HG02884 (cell line): ENCODE results near the gene SRRM3.
"Not testable (repeated sequence)": the region's sequence is repeated elsewhere in the genome, so short reads cannot be mapped to it uniquely, and the experiment has no call there.

Source experiments
- ATAC-seq: cut with Tn5 transposase; IDR thresholded peaks from one replicate; pipeline ENCODE4 v1.9.1; 2021; ENCODE audit warnings: mild to moderate bottlenecking, moderate library complexity; ENCODE audit not compliant: unreplicated experiment

Gene SRRM3

DNA sequence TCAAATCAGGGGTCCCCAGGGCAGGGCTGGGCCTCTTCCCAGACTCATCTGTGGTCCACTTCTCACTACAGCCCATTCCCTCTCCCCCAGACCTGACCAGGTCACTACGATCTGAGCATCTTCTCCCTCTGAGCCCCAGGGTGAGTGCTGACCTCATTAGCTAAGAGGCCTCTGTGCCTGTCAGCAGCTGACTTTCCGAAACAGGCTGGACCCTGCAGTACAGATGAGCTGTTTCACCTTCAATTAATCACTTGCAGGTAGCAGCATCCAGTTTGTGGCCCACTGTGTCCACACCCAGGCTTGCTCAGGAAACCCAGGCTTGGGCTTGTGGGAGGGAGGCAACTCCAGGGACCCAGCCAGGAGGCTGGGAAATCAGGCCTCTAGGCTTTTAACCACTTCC, 24.3 kb downstream of the SRRM3 start:
- no peak for ATAC-seq

DNA sequence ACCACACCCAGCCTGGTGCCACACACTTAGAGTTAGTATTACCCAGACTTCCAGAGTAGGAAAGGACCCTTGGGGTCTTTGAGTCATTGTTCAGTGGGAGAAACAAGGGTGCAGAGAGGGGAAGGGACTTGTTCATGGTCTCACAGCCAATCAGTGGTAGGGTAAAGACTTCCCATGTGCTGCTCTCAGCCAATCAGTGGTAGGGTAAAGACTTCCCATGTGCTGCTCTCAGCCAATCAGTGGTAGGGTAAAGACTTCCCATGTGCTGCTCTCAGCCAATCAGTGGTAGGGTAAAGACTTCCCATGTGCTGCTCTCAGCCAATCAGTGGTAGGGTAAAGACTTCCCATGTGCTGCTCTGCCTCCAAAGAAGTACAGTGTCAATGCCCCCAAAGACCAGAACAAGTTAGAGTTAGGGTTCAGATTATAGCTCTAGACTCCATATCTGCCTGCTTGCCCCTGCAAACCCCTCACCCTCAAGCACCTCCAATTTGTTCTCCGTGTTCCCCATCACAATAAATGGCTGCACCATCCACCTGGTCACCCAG, 25.3 kb downstream of the SRRM3 start:
- not testable (repeated sequence) for ATAC-seq

GRCh38 chr7:76230214-76230613, 28.5 kb downstream of the SRRM3 start:
- no peak for ATAC-seq

DNA sequence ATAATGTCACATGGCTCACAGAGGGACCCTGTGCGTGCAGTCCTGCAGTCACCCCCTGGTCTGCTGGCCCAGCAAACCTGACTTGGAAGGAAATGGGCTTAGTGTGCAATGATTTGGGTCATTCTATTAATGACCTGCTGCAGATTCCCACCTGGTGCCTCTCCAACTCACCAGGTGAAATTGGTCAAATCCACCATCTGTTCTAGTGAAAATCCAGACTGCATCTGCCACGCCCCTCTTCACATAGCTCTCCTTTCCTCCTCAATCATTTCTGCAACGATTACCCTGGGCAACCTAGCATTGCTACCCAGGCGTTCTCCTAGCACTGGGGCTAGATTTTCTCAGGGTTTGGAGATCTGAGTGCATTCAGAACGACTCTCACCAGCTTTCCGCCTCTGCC, 29.4 kb downstream of the SRRM3 start:
- ATAC-seq: no peak

- ATAC-seq: no peak
Observed at GRCh38 chr7:76231583-76231982, 29.9 kb downstream of the SRRM3 start.

DNA sequence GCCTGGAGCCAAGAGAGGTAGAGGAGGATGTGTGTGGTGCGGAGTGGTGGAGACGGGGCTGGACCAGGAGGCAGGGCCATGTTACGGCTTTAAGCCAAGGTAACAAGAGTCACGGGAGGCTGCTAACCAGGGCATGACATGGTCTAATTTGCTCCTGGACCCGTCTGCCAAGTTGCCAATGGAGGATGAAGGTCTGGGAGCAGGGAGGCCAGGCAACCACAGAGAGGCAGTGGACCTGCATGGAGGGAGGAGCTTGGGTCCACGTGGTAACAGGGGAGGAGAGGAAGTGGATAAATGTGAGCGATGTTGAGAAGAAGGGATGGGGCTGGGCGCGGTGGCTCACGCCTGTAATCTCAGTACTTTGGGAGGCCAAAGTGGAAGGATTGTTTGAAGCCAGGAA, 31.0 kb downstream of the SRRM3 start:
- ATAC-seq: no peak

- no peak for ATAC-seq
Observed at GRCh38 chr7:76233538-76234281, 32.0 kb downstream of the SRRM3 start.

DNA sequence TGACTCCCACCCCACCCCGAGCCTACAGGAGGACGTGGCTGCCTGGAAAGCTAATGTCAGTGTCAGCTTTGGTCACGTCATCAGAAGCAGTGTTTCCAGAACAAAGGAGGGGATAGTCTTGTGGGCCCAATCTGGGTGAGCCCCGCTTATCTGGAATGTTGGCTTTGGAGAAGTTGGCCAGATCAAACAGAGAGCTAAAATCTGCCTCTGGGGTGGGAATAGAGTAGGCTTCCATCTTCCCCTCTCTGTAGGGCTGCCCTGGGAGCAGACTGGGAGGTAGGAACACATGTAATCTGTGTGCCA, 32.5 kb downstream of the SRRM3 start:
- no peak for ATAC-seq

DNA sequence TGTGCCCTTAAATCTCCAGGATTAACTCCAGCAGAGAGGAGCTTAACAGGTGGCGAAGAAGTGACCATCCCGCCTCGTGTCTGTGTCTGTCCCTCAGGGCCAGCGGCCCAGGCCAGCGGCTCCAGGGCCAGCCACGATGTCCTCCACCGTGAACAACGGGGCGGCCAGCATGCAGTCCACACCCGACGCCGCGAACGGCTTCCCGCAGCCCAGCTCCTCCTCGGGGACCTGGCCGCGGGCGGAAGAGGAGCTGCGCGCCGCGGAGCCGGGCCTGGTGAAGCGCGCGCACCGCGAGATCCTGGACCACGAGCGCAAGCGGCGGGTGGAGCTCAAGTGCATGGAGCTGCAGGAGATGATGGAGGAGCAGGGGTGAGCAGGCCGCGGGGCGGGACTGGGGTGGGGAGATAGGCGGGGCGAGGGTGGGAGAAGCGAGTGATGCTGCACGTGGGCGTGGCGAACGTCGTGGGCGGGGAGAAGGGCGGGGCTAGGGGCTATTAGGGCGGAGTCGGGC, 33.3 kb downstream of the SRRM3 start:
- no peak for ATAC-seq

GRCh38 chr7:76236224-76236623, 34.5 kb downstream of the SRRM3 start:
- ATAC-seq: no peak

GRCh38 chr7:76238326-76238725, 36.6 kb downstream of the SRRM3 start:
- ATAC-seq: no peak

DNA sequence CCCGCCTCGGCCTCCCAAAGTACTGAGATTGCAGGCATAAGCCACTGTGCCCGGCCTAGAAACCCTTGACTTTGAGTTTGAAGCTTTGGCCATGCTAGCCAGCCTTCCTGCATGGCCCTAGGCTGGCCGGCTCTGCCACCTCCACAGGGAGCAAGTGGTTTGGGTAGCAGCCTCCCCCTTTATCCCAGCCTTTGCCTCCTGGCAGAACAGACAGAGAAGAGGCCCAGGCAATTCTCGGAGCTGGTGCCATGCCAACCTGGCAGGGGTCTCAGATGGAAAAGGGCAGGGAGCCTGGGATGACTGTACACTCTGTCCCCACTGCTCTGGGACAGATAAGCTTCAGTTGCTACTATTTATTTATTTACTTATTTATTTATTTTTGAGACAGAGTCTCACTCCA, 39.4 kb downstream of the SRRM3 start:
- ATAC-seq: no peak

DNA sequence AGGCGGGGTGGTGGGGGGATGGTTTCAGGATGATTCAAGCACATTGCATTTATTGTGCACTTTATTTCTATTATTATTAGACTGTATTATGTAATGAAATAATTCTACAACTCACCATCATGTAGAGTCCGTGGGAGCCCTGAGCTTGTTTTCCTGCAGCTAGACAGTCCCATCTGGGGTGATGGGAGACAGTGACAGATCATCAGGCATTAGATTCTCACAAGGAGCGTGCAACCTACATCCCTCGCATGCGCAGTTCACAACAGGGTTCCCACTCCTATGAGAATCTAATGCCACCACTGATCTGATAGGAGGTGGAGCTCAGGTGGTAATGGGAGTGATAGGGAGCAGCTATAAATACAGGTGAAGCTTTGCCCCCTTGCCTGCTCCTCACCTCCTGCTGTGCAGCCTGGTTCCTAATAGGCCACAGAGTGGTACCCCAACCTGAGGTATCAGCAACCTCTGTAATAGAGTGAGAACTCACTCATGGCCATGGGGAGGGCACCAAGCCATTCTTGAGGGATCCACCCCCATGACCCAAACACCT, 40.9 kb downstream of the SRRM3 start:
- ATAC-seq: not testable (repeated sequence)

GRCh38 chr7:76244781-76245391, 43.2 kb downstream of the SRRM3 start:
- ATAC-seq: no peak

GRCh38 chr7:76246804-76247389, 45.2 kb downstream of the SRRM3 start:
- ATAC-seq: no peak

DNA sequence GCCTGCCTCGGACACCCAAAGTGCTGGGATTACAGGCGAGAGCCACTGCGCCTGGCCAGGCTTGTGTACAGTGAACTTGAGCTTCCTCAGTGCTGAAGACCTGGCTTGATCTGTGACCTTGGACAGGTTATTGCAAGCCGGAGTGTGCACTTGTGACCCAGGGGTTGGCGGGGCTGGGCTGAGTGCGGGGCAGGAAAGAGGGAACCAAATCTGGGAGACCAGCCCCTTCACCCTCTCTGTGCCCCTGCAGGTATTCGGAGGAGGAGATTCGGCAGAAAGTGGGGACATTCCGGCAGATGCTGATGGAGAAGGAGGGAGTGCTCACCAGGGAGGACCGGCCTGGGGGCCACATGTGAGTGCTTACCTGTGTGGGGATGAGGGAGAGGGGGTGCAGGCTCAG, 46.2 kb downstream of the SRRM3 start:
- ATAC-seq: no peak

GRCh38 chr7:76252021-76252420, 50.3 kb downstream of the SRRM3 start:
- no peak for ATAC-seq

DNA sequence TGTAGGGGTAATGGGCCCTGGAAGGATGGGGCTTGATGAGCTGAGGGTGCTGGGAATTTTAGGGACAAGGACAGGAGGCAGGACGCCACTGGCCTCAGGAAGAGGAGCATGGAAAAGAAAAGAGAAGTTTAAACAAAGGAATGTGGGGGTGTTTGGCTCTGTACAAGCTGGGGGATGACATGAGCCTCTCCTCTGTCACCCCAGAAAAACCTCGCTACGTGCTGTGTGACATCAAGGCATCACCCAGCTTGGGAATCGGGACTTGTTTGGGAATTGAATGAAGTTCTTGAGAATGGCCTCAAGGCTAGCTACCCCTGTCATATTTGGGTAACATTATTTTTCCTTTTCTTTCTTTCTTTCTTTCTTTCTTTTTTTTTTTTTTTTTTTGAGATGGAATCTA, 53.1 kb downstream of the SRRM3 start:
- no peak for ATAC-seq

DNA sequence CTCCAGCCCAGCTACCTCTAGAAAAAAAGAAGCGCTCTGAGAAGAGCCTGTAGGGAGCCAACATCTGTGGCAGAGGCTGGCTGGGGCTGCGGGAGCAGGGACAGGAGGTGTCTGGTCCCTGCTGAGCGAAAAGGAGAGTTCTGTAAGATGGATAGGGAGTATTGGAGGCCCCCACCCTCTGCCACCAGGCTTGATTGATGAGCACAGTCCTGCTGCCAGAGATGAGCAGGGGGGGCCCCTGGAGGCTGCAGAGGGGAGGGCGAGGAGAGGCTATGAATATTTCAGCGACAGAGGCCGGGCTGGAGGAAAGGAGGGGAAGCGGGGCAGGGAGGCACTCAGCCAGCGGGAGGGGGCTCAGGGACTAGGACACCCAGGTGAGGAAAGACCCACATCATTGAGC, 56.3 kb downstream of the SRRM3 start:
- no peak for ATAC-seq

- no peak for ATAC-seq
Observed at GRCh38 chr7:76259124-76260093, 57.7 kb downstream of the SRRM3 start.
